ENCODE results near the gene TSPEAR.
"Not testable (repeated sequence)": the region's sequence is repeated elsewhere in the genome, so short reads cannot be mapped to it uniquely, and the experiment has no call there.

Gene TSPEAR

GRCh38 chr21:44585892-44586291, 125.5 kb downstream of the TSPEAR start:
- DNase-seq (ENCODE audit: low read depth) = no peak

GRCh38 chr21:44583800-44584147, 127.6 kb downstream of the TSPEAR start:
- no peak for DNase-seq (ENCODE audit: low read depth)

DNA sequence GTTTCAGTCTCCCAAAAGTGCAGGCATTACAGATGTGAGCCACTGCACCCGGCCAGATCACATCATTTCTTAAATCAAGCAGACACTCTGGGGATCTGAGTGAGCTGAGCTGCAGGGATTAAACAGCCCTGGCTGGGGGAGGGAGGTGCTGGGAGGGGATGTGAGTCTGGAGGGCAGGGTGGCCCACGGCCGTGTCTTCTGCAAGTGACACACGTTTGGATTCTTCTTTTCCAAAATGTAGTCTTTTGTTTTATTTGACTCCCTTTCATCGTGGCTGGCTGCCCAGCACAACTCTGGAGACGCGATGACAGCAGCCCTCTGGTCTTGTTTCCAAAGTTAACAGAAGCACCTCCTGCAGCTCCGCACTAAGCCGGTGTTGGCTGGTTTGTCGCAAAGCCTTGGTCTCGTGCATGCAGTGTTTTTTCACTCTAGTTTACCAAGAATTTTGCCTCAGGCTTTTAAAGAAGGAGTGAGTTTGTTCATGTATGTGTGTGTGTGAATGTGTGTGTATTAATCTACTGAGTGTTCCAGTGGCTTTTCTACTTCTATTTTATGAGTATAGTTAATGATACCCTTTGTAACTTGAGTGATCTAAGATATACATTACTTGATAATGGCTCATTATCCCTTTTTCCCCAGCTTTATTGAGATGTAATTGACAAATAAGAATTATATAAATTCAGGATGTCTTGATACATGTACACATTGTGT, 128.1 kb downstream of the TSPEAR start:
- DNase-seq (ENCODE audit: low read depth) = no peak

GRCh38 chr21:44582055-44582454, 129.3 kb downstream of the TSPEAR start:
- DNase-seq (ENCODE audit: low read depth) = no peak

DNA sequence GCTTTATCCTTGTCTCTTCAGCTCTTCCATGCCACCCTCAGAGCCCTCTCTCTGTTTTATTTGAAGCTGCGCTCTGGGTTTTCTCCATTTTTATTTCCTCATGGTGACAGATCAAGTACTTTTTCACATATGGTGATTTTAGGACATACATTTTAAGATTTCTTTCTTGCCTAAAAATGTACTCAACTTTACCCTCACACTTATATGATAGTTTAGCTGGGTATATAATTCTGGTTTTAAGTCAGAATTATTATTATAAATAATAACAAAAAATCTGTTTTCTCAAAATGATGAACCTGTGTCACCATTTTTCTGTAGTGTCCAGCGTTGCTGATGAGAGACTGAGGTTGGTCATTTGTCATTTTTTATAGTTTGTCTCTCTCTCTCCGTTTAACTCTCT, 130.2 kb downstream of the TSPEAR start:
- DNase-seq (ENCODE audit: low read depth) = no peak

DNA sequence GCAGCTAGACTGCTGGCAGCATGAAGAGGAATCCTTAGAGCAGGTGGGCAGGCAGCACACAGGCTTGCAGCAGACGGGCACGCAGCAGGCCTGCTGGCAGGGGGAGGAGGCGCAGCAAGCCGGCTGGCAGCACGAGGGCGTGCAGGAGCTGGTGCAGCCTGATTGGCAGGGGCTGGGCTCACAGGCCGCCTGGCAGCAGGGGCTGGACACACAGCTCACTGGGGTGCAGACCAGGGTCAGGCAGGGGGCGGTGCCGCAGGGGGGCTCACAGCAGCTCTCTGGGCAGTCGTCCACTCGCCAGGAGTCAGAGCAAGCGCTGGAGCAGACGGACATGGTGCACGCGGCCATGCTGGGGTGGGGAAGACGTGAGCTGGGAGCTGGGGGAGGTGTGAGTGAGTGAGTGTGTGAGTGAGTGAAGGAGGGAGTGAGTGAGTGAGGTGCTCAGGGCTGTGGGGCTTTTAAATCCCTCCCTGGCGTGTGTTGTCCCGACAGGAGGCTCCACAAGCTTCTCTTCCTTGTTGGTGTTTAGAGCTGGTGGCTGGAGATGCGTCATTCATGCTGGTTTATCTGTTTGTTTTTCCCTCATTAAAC, 131.0 kb downstream of the TSPEAR start, which contains the start of gene KRTAP10-5:
TSS of gene KRTAP10-5 (minus strand) at position 374 of the 591 bp plus-strand sequence. CDS start at position 348, 26 bp downstream.
- not testable (repeated sequence) for DNase-seq (ENCODE audit: low read depth)

DNA sequence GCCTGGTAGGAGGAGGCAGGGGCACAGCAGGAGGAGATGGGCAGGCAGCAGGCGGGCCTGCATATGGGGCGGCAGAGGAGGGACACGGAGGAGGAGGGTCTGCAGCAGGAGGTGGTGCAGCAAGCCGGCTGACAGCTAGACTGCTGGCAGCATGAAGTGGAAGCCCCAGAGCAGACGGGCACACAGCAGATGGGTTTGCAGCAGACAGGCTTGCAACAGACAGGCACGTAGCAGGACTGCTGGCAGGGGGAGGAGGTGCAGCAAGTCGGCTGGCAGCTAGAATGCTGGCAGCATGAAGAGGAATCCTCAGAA, 131.6 kb downstream of the TSPEAR start:
- DNase-seq (ENCODE audit: low read depth) = no peak

DNA sequence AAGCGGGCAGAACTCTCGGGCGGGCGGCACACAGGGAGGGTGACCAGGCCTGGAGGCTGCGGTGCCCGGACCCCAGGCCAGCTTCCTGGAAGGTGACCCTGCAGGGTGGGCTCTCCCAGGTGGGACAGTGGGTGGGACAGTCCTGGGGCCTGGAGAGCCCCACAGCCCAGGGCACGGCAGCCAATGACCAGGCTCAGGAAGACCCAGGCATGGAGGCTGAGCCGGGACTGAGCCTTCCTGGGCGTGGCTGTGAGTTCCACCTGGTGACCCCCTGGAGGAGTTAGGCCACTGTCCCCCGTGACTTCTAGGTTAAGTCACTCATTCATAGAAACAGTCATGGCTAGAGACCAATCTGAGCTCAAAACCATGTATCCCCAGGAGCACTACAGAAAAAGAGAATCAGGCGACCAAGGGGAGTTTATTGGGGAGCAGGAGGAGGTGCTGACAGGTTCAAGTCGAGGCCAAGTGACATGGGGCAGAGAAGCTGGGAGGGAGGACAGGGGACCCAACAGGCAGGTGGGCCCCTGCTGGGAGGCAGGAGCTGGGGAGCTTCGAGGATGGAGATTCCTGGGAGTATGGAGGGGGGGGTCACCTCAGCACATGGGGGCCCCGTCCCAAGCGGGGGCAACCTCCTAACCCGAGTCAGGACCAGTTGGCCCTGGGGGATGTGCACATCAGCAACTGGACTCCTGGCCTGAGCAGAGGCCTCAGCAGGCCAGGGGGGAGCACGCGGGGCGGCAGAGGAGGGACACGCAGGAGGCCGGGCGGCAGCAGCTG, 132.1 kb downstream of the TSPEAR start:
- DNase-seq (ENCODE audit: low read depth) = no peak

- DNase-seq (ENCODE audit: low read depth) = no peak
Measured at GRCh38 chr21:44578371-44579055, 132.9 kb downstream of the TSPEAR start.

DNA sequence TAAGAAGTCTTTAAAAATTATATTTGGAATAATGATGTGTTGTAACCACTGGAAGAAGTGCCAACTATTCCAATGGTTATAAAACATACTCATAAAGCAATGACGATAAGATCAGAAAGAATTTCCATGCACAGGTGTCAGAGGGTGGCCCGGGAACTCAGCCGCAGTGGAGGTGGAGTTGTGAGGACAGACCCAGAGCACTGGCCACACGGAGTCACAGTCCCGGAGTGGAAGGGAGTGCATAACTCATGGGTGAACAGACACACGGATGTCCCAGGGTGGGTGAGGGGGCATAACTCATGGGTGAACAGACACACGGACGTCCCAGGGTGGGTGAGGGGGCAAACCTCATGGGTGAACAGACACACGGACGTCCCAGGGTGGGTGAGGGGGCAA, 135.3 kb downstream of the TSPEAR start:
- DNase-seq (ENCODE audit: low read depth) = no peak

DNA sequence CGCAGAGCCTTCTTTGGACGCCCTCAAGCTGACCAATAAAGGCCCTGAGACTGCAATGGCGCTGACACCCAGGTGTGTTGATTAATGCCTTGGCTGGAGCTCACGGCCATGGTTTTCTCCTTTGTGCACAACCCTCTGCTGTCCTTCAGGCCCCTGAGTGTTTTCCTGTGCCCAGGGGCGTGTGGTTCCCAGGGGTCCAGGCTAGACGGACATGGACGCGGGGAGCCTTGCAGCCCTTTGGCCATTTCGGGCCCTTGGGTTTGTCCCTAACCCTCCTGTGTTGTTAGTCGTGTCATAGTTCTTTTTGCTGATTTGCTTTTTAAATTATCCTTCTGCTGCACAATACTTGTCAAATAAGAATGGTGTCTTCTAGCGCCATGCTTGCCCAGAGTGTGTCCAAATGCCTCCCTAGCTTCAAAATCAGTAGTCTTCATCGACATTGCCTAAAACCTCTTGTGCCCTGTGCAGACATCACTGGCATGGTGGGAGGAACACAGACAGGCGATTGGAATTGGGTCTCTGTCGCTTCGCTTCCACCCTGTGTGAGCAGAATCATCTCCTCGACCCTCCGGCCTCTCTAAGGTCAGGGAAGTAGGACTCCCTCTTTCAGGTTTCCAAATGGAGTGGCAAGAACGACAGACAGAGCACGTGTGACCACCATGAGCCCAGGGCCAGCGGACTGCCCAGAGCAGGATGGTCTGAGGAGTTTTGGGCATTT, 135.9 kb downstream of the TSPEAR start:
- no peak for DNase-seq (ENCODE audit: low read depth)

DNA sequence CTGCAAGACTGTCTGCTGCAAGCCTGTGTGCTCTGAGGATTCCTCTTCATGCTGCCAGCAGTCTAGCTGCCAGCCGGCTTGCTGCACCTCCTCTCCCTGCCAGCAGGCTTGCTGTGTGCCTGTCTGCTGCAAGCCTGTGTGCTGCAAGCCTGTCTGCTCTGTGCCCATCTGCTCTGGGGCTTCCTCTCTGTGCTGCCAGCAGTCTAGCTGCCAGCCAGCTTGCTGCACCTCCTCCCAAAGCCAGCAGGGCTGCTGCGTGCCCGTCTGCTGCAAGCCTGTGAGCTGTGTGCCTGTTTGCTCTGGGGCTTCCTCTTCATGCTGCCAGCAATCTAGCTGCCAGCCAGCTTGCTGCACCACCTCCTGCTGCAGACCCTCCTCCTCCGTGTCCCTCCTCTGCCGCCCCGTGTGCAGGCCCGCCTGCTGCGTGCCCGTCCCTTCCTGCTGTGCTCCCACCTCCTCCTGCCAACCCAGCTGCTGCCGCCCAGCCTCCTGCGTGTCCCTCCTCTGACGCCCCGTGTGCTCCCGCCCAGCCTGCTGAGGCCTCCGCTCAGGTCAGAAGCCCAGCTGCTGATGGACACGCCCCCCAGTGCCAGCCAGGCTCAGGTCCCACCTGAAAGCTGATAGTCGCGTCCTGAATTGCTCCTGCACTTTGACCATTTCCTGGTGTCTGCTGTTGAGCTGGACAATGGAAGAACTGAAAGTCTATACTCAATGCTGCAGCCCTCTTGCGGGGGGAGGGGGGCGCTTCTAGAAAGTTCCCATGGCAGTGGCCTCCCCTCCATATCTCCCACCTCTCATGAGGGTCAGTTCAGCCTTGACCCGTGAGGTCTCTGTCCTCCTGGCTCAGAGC, 136.7 kb downstream of the TSPEAR start:
- no peak for DNase-seq (ENCODE audit: low read depth)

DNA sequence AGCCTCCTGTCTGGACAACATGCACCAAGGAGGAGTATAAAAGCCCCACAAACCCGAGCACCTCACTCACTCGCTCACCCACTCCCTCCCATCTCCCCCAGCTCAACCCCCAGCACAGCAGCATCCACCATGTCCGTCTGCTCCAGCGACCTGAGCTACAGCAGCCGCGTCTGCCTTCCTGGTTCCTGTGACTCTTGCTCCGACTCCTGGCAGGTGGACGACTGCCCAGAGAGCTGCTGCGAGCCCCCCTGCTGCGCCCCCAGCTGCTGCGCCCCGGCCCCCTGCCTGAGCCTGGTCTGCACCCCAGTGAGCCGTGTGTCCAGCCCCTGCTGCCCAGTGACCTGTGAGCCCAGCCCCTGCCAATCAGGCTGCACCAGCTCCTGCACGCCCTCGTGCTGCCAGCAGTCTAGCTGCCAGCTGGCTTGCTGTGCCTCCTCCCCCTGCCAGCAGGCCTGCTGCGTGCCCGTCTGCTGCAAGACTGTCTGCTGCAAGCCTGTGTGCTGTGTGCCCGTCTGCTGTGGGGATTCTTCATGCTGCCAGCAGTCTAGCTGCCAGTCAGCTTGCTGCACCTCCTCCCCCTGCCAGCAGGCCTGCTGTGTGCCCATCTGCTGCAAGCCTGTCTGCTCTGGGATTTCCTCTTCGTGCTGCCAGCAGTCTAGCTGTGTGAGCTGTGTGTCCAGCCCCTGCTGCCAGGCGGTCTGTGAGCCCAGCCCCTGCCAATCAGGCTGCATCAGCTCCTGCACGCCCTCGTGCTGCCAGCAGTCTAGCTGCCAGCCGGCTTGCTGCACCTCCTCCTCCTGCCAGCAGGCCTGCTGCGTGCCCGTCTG, 137.5 kb downstream of the TSPEAR start, which contains the start of gene KRTAP10-4:
TSS of gene KRTAP10-4 (plus strand) at position 100 of the 827 bp plus-strand sequence. CDS start at position 130, 30 bp downstream.
- not testable (repeated sequence) for DNase-seq (ENCODE audit: low read depth)

GRCh38 chr21:44572959-44573583, 138.3 kb downstream of the TSPEAR start:
- DNase-seq (ENCODE audit: low read depth) = no peak

DNA sequence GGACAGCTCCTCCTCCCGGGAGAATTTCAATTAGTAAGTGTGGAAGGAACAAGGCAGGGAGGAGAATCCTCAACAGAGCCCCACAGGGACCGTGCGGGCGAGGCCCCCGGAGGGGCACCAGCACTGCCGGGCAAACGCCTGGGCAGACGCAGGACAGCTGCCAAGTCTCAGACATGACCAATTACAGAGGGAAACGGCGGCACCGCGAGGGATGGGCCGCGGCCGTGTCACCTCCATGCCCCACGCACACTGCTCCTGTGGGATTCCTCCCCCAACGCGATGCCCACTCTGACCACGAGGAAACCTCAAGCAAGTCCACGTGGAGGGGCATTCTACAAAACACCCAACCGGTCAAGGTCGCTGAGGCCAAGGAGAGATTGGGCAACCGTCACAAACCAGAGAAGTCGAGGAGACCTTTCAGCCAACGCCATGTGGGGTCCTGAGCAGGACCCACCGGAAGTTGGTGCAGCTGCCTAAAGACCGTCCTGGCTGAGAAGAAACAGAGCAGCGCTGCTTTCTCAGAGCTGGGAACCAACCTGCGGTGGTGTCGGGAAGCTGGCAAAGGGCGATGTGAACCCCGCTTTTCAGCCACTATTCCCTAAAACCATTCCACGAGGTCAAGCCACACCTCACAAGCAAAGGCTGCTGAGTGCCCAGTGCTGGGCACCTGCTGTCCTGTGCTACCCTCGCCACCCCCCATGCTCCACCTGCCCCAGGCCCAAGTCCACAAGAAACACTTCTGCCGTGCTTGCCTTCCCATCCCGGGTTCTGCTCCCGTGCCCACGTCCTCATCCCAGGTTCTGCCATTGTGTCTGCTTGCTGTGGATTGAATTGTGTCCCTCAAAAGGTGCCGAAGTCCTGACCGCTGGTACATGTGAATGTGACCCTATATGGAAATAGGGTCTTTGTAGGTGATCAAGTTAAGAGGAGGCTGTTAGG, 139.3 kb downstream of the TSPEAR start:
- DNase-seq (ENCODE audit: low read depth) = no peak

- DNase-seq (ENCODE audit: low read depth) = no peak
Measured at GRCh38 chr21:44571296-44571695, 140.1 kb downstream of the TSPEAR start.

DNA sequence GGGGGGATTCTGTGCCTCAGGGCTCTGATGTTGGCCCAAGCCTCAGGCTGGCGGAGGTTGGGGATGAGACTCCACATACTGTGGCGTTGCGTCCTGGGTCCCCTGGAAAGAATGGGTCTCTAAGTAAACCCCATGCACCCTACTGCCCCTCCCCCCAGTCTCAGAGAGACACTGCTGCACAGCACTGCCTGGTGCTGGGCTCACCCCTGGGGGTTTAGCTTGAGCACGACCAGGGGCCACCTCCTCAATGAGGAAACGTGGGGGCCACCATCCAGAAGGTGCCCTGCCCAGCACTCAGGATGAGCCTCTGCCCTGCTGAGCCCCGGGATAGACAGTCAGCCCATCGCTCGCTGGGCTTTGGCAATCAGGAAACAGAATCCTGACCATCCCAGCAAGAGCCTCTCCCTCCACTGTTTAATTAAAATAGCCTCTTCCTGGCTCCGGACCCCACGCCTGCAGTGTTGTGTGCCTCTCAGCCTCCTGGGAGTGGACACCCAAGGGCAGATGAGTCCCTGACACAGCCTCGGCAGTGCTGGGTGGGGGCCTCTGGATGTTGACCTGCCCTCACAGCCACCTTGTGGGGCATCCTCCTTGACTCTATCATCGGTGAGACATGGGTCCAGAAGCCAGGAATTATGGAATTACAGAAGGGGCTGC, 141.4 kb downstream of the TSPEAR start:
- DNase-seq (ENCODE audit: low read depth) = no peak
